ENCODE measurements around the gene NDUFA8.

Gene NDUFA8

GRCh38 chr9:122159026-122159924 is at the start of gene NDUFA8, which contains the start of gene MORN5:
TSS of gene NDUFA8 (minus strand) at chr9:122159779. CDS start at chr9:122159677, 102 bp downstream.
TSS of gene MORN5 (plus strand) at chr9:122159908. CDS start at chr9:122159973, 65 bp downstream.
- peak; percentile 93 for DNase-seq (ENCODE audit: low read depth)
- H3K4me3 ChIP-seq (ENCODE audit: low read length), result peak within 1 kb of the TSS; percentile 98
- peak; percentile 6 for TF ChIP-seq CTCF (conservative IDR thresholded peaks at IDR 0.05; ENCODE audit: low read length)

- no peak for TF ChIP-seq CTCF (conservative IDR thresholded peaks at IDR 0.05; ENCODE audit: low read length)
These were observed 47.5 kb upstream of the NDUFA8 start for GRCh38 chr9:122207096-122207495.

DNA sequence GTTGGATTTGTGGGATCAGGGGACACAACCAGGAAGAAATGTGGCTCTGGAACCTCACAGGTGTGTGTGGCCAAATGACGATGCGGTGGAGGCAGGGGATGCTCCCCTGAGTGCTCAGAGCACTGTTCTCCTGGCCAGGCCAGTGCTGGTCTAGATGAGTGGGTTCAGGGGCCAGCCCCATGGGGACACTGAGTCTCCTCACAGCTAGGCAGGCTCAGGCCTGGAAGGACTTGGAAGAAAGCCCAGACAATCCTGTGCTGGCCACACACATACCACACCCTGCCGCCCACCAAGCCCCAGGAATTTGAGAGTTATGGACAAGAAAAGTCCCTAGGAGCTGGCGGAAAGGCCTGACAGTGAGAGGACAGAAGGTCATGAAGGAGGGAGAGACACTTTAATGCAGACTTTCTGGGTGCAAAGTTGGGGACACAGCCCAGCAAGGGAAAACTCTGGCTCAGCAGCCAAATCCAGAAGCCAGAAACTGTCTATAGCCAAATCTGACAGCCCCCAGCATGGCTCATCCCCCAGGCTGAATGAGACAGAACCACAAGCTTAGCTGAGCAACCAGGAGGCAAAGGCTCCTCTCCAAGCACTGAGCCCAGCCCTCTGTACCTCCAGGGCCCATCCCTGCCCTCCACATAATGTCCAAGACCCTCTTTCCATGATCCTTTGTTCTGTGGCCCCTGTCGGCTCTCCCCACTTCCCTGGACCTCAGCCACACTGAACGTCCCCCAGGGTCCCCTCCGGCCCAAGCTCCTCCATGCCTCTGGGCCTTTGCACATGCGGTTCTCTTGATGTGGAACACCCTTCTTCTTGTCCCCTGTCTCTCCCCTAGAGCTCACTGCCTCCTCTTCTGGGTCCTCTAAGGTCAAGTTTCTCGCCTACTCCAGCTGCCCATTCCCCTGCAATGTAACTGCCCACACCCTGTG is 46.8 kb upstream of the NDUFA8 start:
- DNase-seq (ENCODE audit: low read depth), result peak; percentile 85
- no peak for TF ChIP-seq CTCF (conservative IDR thresholded peaks at IDR 0.05; ENCODE audit: low read length)
- no peak overlapping the region for H3K4me3 ChIP-seq (ENCODE audit: low read length)

More at GRCh38 chr9:122207096-122207495, 47.5 kb upstream of the NDUFA8 start:
- no peak for DNase-seq (ENCODE audit: low read depth)
- H3K4me3 ChIP-seq (ENCODE audit: low read length), result no peak overlapping the region

- DNase-seq (ENCODE audit: low read depth), result no peak
- no peak for TF ChIP-seq CTCF (conservative IDR thresholded peaks at IDR 0.05; ENCODE audit: low read length)
- H3K4me3 ChIP-seq (ENCODE audit: low read length), result no peak overlapping the region
These were observed 45.6 kb upstream of the NDUFA8 start for GRCh38 chr9:122205176-122205575.

- TF ChIP-seq CTCF (conservative IDR thresholded peaks at IDR 0.05; ENCODE audit: low read length), result no peak
- DNase-seq (ENCODE audit: low read depth), result no peak
These were observed 44.9 kb upstream of the NDUFA8 start for GRCh38 chr9:122204491-122204890.

GRCh38 chr9:122204055-122204454 is 44.5 kb upstream of the NDUFA8 start:
- no peak for TF ChIP-seq CTCF (conservative IDR thresholded peaks at IDR 0.05; ENCODE audit: low read length)
- DNase-seq (ENCODE audit: low read depth), result no peak
- H3K4me3 ChIP-seq (ENCODE audit: low read length), result no peak overlapping the region

More at GRCh38 chr9:122204491-122204890, 44.9 kb upstream of the NDUFA8 start:
- no peak overlapping the region for H3K4me3 ChIP-seq (ENCODE audit: low read length)

All from AG10803 (cell line).